Keratinocyte (primary cell): ENCODE results near the gene MAG. TPM values are rescaled to one million over a fixed set of nuclear protein-coding genes. Genes with fewer than 3 reads are reported as not detected.

Experiments
- DNase-seq: peaks from one replicate; pipeline ENCODE4 v3.0.0-alpha.2; 2011; ENCODE audit warnings: low read depth, missing footprints, low spot score
- FAIRE-seq: peaks from 2 replicates; lab custom pipeline; 2011; peaks lifted over from hg19 to GRCh38; lab: Jason Lieb, UNC
- H2AFZ ChIP-seq: 2 replicates; pipeline ENCODE4 v1.6.0; 2012; ENCODE audit warnings: low read length, control low read depth, inconsistent platforms; ENCODE audit not compliant: control insufficient read depth
- H3K27ac ChIP-seq: 2 replicates; pipeline ENCODE4 v1.5.1; 2011; ENCODE audit warnings: low read length; ENCODE audit not compliant: control insufficient read depth, insufficient read depth
- H3K27me3 ChIP-seq: 3 replicates; pipeline ENCODE4 v1.6.0; 2011; ENCODE audit warnings: low read length; ENCODE audit not compliant: control insufficient read depth, insufficient read depth; ENCODE audit errors: extremely low read depth
- H3K36me3 ChIP-seq, 2 experiments: 2 replicates in 1 of 2; 3 replicates in 1 of 2; pipeline ENCODE4 v1.5.1; 2011; ENCODE audit warnings: low read length in 2 of 2, mild to moderate bottlenecking in 1 of 2; ENCODE audit not compliant: control insufficient read depth in 2 of 2, insufficient read depth in 2 of 2; ENCODE audit errors: extremely low read depth in 1 of 2
- H3K4me1 ChIP-seq: 3 replicates; pipeline ENCODE4 v1.5.1; 2011; ENCODE audit warnings: low read length; ENCODE audit not compliant: control insufficient read depth, insufficient read depth; ENCODE audit errors: extremely low read depth
- H3K4me2 ChIP-seq: 3 replicates; pipeline ENCODE4 v1.6.0; 2011; ENCODE audit warnings: low read depth, low read length; ENCODE audit not compliant: control insufficient read depth, insufficient read depth; ENCODE audit errors: extremely low read depth
- H3K4me3 ChIP-seq, 3 experiments: fragments of 200-600 bp in 1 of 3; sonication (generic) in 1 of 3; 2 replicates in 2 of 3; 3 replicates in 1 of 3; pipeline ENCODE4 v1.5.1; 2011 to 2016; ENCODE audit warnings: low read length in 3 of 3, mild to moderate bottlenecking in 3 of 3, control low read depth in 2 of 3, inconsistent platforms in 1 of 3, low read depth in 1 of 3, mixed read lengths in 1 of 3, mixed run types in 1 of 3, moderate library complexity in 1 of 3; ENCODE audit not compliant: control insufficient read depth in 2 of 3, insufficient read depth in 2 of 3; ENCODE audit errors: extremely low read depth in 1 of 3
- H3K79me2 ChIP-seq: 2 replicates; pipeline ENCODE4 v1.6.0; 2012; ENCODE audit warnings: low read length; ENCODE audit not compliant: control insufficient read depth, insufficient read depth
- H3K9ac ChIP-seq: 3 replicates; pipeline ENCODE4 v1.6.0; 2011; ENCODE audit warnings: low read length; ENCODE audit not compliant: control insufficient read depth, insufficient read depth; ENCODE audit errors: extremely low read depth
- H3K9me1 ChIP-seq: 3 replicates; pipeline ENCODE4 v1.6.0; 2011; ENCODE audit warnings: low read length; ENCODE audit not compliant: control insufficient read depth, insufficient read depth; ENCODE audit errors: extremely low read depth
- H3K9me3 ChIP-seq: 2 replicates; pipeline ENCODE4 v1.5.1; 2012; ENCODE audit warnings: low read depth, low read length; ENCODE audit not compliant: control insufficient read depth
- H4K20me1 ChIP-seq: 3 replicates; pipeline ENCODE4 v1.6.0; 2011; ENCODE audit warnings: low read length; ENCODE audit not compliant: control insufficient read depth, insufficient read depth; ENCODE audit errors: extremely low read depth
- EZH2 ChIP-seq: IDR thresholded peaks from one replicate; pipeline ENCODE4 v1.6.1; 2012; ENCODE audit warnings: inconsistent platforms, mild to moderate bottlenecking, low read length, moderate library complexity
- dilution Hi-C: fragments of 300-500 bp; cut with MboI; formaldehyde crosslinking; loops from one replicate; pipeline ENCODE4 v1.7.0; 2020; ENCODE audit warnings: low sequenced_read_pairs; ENCODE audit not compliant: extremely low pct_ligation_motif_present
- polyA plus RNA-seq, 5 experiments: library from polyadenylated mRNA; depleted of rRNA in 3 of 5; stranded (reverse) in 3 of 5; stranded (forward) in 1 of 5; unstranded in 1 of 5; fragments of >200 nt; gene quantifications; 1 replicate in 1 of 5; 2 replicates in 3 of 5; 3 replicates in 1 of 5; pipeline versions ENCODE4 v1.2.1 to v1.2.3, GENCODE V29; 2011 to 2012; ENCODE audit warnings: missing spikeins in 2 of 5, low read depth in 1 of 5, low replicate concordance in 1 of 5
- TF ChIP-seq, protein P1 (sequence below), 3 experiments: IDR thresholded peaks in 1 of 3; conservative IDR thresholded peaks in 1 of 3; optimal IDR thresholded peaks in 1 of 3; 2 replicates in 2 of 3; 3 replicates in 1 of 3; pipeline versions ENCODE3 to v1.5.1; 2011; ENCODE audit warnings: low read length in 3 of 3, mild to moderate bottlenecking in 3 of 3, moderate library complexity in 2 of 3, control low read depth in 1 of 3, inconsistent platforms in 1 of 3; ENCODE audit not compliant: insufficient read depth in 2 of 3; ENCODE audit errors: extremely low read depth in 1 of 3

MAG gene
- polyA plus RNA-seq, 1 donor (not counting 4 experiments of a cell fraction or from before 2014, with no cell fraction given) = not detected

DNA sequence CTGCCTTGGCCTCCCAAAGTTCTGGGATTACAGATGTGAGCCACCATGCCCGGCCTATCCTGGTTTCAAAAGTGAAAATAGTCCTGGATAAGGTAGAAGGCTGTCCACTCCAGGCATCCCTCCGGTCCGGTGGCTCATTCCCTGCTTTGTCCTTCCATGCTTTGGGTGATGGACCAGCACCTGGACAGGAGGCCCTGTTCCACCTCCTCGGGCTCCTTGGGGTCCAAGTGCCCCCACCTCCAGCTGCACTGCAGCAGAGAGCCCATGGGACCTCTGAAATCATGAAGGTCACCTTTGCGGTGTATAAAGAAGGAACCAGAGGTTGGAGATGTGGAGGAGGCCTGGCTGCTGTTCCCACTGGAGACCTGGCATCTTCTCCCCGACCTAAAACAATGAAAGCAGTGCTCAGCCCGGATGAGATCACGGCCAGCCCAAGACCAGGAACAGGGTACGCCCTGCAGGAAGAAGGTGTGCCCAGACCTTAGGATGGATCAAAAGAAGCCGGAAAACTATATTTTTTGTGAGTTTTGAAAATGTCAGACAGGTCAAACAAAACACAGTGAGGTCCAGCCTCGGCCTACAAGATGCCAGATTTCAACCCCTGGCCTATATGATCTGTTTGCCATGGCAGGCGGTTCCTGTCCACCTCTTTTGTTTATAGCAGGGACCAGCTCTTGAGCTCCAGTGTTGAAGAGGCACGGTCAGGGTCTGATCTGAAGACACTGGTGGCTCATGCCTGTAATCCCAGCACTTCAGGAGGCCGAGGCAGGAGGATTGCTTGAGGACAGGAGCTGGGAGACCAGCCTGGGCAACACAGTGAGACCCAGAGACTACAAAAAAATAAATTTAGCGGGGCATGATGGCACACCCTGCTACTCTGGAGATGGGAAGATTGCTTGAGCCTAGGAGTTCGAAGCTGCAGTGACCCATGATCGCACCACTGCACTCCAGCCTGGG lies 37.3 kb upstream of the MAG start:
- Histone ChIP-seq H3K27ac (no peak overlapping the region), H3K36me3 (peaks cover 30 to 44% of the 10 kb centered on the region in 2 experiments)
- dilution Hi-C loops = no loop called here

DNA sequence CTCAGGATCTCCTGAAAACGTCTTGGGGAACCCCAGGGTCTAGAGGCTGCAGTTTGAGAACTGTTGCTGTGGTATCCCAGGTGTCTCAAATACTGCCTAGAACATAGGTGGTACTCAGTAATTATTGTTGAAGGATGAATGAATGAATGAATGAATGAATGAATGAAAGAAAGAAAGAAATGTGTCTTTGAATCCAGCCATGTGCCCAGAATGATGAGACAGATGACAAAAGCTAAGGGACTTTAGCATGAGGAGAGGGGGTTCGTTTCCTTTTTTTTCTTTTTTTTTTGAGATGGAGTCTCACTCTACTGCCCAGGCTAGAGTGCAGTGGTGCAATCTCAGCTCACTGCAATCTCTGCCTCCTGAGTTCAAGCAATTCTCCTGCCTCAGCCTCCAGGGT lies 35.4 kb upstream of the MAG start:
- H3K36me3 ChIP-seq = peaks cover 32 to 45% of the 10 kb centered on the region in 2 experiments
- FAIRE-seq = no peak

More for the DNA sequence above, 37.3 kb upstream of the MAG start:
- Histone ChIP-seq H3K79me2 (peaks cover 37% of the 10 kb centered on the region), H3K4me2 (no peak overlapping the region), H3K4me1 (peaks cover 7% of the 10 kb centered on the region), H3K27me3 (no peaks in the 10 kb centered on the region), H4K20me1 (peaks cover 2% of the 10 kb centered on the region), H3K9ac (no peak overlapping the region), H3K4me3 (no peak overlapping the region), H3K9me3 (no peaks in the 10 kb centered on the region), H3K9me1 (no peaks in the 10 kb centered on the region), H2AFZ (no peak overlapping the region)
- TF ChIP-seq, protein P1, sequence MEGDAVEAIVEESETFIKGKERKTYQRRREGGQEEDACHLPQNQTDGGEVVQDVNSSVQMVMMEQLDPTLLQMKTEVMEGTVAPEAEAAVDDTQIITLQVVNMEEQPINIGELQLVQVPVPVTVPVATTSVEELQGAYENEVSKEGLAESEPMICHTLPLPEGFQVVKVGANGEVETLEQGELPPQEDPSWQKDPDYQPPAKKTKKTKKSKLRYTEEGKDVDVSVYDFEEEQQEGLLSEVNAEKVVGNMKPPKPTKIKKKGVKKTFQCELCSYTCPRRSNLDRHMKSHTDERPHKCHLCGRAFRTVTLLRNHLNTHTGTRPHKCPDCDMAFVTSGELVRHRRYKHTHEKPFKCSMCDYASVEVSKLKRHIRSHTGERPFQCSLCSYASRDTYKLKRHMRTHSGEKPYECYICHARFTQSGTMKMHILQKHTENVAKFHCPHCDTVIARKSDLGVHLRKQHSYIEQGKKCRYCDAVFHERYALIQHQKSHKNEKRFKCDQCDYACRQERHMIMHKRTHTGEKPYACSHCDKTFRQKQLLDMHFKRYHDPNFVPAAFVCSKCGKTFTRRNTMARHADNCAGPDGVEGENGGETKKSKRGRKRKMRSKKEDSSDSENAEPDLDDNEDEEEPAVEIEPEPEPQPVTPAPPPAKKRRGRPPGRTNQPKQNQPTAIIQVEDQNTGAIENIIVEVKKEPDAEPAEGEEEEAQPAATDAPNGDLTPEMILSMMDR (optimal IDR thresholded peaks at IDR 0.05 in 1 of 3, IDR thresholded peaks at IDR 0.05 in 1 of 3, conservative IDR thresholded peaks at IDR 0.05 in 1 of 3; ENCODE audit: extremely low read depth in 1 of 3, insufficient read depth in 2 of 3, low read length in 3 of 3) = no peak
- no peak for TF ChIP-seq EZH2
- DNase-seq (no peak), FAIRE-seq (no peak)

More for the DNA sequence above, 35.4 kb upstream of the MAG start:
- Histone ChIP-seq H3K9me1 (no peaks in the 10 kb centered on the region), H3K9ac (no peak overlapping the region), H3K4me3 (no peak overlapping the region), H3K9me3 (no peaks in the 10 kb centered on the region), H3K79me2 (peaks cover 21% of the 10 kb centered on the region), H3K4me1 (no peaks in the 10 kb centered on the region), H3K27me3 (no peaks in the 10 kb centered on the region), H4K20me1 (no peaks in the 10 kb centered on the region), H2AFZ (no peak overlapping the region), H3K27ac (no peak overlapping the region), H3K4me2 (no peak overlapping the region)
- DNase-seq = no peak
- dilution Hi-C loops = no loop called here
- TF ChIP-seq EZH2 = no peak
- TF ChIP-seq, protein P1 (optimal IDR thresholded peaks at IDR 0.05 in 1 of 3, IDR thresholded peaks at IDR 0.05 in 1 of 3, conservative IDR thresholded peaks at IDR 0.05 in 1 of 3; ENCODE audit: extremely low read depth in 1 of 3, insufficient read depth in 2 of 3, low read length in 3 of 3) = no peak
